Right hindlimb (tissue), 1 donor: ENCODE measurements around the gene CTRB2.
"Not testable (repeated sequence)": the region's sequence is repeated elsewhere in the genome, so short reads cannot be mapped to it uniquely, and the experiment has no call there.

Source experiments
- DNase-seq: peaks from one replicate; pipeline ENCODE4 v3.0.0-alpha.2; 2018

The CTRB2 gene

GRCh38 chr16:75241955-75242354 lies 35.0 kb upstream of the CTRB2 start:
- DNase-seq, result no peak

- peak; percentile 19 for DNase-seq
These were observed 34.5 kb upstream of the CTRB2 start for GRCh38 chr16:75241412-75241811.

GRCh38 chr16:75240633-75241032 lies 33.7 kb upstream of the CTRB2 start:
- DNase-seq, result not testable (repeated sequence)

- DNase-seq, result peak; percentile 20
These were observed 32.7 kb upstream of the CTRB2 start for GRCh38 chr16:75239542-75240122.

GRCh38 chr16:75238853-75239541 lies 32.0 kb upstream of the CTRB2 start:
- no peak for DNase-seq

- DNase-seq, result peak; percentile 91
These were observed 31.3 kb upstream of the CTRB2 start for GRCh38 chr16:75238132-75238852.

- DNase-seq, result no peak
These were observed 30.6 kb upstream of the CTRB2 start for GRCh38 chr16:75237398-75238131.

GRCh38 chr16:75236736-75237397 lies 29.9 kb upstream of the CTRB2 start:
- no peak for DNase-seq

GRCh38 chr16:75236232-75236631 lies 29.3 kb upstream of the CTRB2 start:
- DNase-seq, result no peak

GRCh38 chr16:75235721-75236193 lies 28.8 kb upstream of the CTRB2 start:
- no peak for DNase-seq

- DNase-seq, result no peak
These were observed 28.1 kb upstream of the CTRB2 start for GRCh38 chr16:75234856-75235696.

- DNase-seq, result no peak
These were observed 26.6 kb upstream of the CTRB2 start for GRCh38 chr16:75233611-75233938.

- DNase-seq, result no peak
These were observed 24.6 kb upstream of the CTRB2 start for GRCh38 chr16:75231570-75231969.

GRCh38 chr16:75230471-75231110 lies 23.6 kb upstream of the CTRB2 start:
- no peak for DNase-seq

GRCh38 chr16:75229172-75230031 lies 22.4 kb upstream of the CTRB2 start:
- DNase-seq, result peak; percentile 26

- DNase-seq, result no peak
These were observed 21.4 kb upstream of the CTRB2 start for GRCh38 chr16:75228143-75228976.

GRCh38 chr16:75227361-75228142 lies 20.6 kb upstream of the CTRB2 start:
- DNase-seq, result no peak

GRCh38 chr16:75226550-75227360 lies 19.8 kb upstream of the CTRB2 start:
- no peak for DNase-seq
